Medulla oblongata (tissue), 1 donor: Measurements from ENCODE around the gene UBFD1.
"Not testable (repeated sequence)": the region's sequence is repeated elsewhere in the genome, so short reads cannot be mapped to it uniquely, and the experiment has no call there.

ENCODE experiments used
- DNase-seq: peaks from one replicate; pipeline ENCODE4 v3.0.0-alpha.2; 2015; ENCODE audit errors: extremely low spot score

The UBFD1 gene, protein sequence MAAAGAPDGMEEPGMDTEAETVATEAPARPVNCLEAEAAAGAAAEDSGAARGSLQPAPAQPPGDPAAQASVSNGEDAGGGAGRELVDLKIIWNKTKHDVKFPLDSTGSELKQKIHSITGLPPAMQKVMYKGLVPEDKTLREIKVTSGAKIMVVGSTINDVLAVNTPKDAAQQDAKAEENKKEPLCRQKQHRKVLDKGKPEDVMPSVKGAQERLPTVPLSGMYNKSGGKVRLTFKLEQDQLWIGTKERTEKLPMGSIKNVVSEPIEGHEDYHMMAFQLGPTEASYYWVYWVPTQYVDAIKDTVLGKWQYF

DNA sequence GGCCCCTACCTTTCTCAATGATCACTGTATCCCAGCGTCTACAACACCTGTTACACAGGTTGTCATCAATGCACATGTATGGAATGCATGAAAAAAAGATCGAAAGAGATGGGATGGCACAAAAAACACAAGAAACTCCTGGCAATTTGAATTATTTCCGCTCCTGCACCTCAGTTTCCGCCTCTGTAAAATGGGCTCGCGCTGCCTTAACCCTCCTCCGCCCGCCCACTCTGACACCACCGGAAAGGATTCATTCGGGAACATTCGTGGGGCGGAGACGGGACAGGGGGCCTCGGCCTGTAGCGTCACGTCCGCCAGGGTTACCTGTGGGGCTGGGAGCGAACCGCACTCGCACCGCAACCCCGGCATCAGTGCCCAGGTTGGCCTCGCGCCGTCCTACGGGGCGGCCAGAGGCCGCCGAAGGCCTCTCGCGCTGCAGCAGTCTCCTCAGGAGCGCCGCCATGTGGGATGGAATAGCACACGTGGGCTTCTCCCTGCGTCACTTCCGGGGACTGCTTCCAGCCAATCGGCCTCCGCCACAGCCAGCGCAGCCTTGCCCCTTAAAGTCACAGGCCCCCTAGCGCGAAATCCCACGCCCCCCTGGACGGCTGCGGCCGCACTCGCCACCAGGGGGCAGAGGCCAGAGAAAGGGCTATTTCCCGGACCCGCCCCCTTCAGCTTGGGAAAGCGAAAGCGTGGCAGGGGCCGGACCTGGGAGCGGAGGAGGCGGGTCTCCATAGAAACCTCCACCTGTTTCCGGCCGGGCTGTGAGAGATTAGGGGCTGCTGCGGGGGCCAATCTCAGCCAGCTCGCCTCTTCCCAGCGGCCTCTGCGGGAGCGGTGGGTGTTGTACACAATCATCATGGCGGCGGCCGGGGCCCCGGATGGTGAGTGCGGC lies at the start of gene UBFD1, which contains the start of gene EARS2:
Gene UBFD1 (plus strand): TSS at position 847 of the 898 bp plus-strand sequence. CDS start 16 bp downstream, at position 863.
Gene EARS2 (minus strand): TSS at position 470 of the 898 bp plus-strand sequence. CDS start 7 bp downstream, at position 463.
- DNase-seq: peak; percentile 98

DNA sequence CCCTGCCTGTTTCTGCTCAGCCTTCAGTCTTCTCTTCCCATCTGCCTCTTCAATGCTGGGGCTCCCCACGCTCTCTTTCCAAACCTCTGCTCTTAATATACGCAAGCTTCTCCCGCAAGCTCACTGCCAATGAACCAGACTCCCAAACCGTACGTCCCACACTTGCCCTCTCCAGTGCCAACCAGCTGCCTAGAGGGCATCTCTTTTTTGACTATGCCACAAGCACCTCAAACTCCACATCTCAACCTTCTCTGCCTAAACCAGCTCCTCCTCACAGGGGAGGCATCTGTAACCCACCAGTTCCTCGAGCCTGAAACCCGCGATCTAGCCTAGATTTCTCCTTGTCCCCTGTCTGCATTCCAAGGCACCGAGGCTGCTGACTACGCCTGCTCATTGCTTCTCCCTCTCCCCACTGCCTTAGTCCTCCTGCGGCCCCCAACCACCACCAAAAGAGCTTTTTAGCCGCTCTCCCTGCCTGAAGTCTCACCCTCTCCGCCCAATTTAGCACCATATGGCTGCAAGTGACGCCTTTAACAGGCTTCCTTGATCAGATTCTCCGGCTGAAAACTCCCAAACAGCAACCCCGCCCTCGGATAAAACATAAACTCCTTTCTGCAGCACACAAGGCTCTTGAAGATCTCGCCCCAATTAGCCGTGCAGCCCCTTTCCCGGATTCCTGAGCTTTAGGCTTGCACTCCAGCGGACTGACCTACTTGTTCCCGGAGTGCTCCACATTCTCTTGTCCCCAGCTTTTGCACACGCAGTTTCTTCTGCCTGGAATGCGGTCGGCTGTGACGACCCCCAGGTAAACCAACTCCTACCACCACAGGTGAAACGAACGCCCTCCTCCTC lies 48.7 kb upstream of the UBFD1 start:
- DNase-seq: peak; percentile 5

DNA sequence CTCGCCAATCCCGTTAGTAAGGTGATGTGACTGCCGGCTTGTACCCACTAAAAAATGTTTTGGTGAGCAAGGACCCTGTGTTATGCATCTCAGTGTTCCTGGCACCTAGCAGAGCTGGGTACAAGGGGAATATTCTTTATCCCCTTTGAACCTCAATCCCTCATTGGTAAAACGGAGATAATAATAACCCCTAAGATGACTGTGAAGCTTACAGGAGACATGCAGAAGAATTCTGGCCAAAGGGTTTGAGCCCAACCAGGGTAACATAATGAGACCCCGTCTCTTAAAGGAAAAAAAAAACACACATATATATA lies 48.1 kb upstream of the UBFD1 start:
- no peak for DNase-seq

DNA sequence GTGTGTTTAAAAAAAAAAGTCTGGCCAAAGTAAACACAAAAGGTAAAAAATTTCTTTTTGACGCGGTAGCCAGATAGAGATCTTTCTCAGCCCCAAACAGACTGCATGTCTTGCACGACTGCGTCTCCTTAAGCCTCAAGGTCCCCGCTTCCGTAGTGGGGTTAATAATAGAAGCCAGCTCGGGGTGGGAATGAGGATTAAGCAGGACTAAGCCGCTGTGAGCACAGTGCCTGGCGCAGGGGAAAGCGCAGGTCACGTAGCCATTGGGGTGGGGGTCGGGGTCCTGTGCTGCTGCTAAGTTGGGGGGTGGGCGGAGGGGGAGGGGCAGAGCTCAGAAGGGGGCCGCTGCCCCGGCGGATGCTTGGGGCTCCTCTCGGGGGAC lies 47.8 kb upstream of the UBFD1 start:
- DNase-seq: peak; percentile 34

DNA sequence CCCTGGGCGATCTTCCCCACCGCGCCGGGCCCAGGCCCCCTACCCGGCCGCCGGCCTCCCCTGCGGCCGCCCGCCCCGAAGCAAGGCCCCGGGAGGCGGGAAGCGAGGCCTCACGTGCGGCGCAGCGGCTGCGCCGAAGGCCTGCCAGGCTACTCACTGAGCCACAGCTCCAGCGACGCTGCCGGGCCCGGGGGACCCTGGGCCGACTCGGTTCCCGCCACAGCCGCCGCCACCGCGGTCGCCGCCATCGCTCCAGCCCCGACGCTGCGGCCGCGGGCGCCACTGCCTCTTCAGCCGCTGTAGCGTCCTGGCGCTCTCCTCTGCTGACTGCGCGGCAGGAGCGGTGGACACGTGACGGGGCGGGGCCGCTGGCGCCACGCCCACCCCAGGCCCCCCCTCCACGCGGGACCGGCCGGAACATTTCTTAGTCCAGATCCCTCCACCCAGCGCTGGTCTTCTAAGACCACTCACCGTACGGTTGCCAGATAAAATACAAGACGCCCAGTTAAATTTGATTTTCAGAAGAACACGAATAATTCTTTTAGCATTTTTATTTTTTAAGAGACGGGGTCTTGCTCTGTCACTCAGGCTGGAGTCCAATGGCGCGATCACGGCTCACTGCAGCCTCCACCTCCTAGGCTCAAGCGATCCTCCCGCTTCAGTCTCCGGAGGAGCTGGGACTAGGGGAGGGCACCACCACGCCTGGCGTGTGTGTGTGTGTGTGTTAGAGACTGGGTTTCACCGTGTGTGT lies 47.2 kb upstream of the UBFD1 start, which contains the start of gene GGA2:
Gene GGA2 (minus strand): TSS at position 331 of the 751 bp plus-strand sequence. CDS start 83 bp downstream, at position 248.
- peak; percentile 84 for DNase-seq

DNA sequence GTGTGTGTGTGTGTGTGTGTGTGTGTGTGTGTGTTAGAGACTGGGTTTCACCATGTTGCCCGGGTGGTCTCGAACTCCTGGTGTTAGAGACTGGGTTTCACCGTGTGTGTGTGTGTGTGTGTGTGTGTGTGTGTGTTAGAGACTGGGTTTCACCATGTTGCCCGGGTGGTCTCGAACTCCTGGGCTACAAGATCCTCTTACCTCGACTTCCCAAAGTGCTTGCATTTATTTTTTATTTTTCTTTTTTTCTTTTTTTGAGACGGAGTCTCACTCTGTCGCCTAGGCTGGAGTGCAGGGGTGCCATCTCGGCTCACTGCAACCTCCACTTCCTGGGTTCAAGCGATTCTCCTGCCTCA lies 46.6 kb upstream of the UBFD1 start:
- not testable (repeated sequence) for DNase-seq

DNA sequence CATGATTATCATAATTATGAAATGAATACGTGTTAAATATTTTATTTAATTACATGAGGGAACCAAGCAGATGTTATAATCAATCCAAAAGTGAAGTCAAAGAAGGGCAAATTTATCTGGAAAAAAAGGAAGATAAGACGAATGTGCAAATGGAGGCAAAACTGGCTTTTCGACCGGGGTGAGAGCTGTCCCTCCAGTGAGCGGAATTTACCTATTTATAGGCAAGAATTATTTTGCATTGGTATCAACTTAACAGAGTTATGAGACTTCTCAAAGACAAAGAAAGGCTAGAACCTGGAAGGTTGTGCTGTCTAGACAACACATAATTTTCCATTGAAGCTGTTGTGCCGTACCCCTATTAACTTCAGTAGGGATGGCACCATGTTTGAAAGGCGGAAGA lies 45.8 kb upstream of the UBFD1 start:
- no peak for DNase-seq

DNA sequence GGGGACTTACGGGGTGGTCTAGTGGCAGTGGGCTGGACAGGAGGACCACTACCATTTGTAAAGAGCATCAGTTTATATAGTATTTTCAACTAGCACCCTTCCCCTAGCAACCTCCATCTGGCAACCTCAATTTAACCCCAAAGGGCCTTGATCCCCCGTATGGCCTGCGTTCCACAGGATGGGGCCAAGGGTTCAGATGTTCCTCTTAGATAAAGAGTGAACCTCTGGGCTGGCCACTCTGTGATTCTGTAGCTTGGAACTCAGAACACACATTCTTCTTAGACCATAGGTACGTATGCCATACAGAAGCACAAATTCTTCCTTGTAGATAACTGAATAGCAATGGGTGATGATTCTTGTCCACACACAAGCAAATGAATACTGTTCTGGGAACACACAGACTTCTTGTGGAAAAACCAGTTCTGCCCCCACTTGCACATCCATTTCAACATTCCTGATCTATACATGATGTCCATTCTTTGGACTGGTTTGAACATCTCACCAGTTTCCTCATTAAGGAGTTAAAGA lies 45.3 kb upstream of the UBFD1 start:
- no peak for DNase-seq

DNA sequence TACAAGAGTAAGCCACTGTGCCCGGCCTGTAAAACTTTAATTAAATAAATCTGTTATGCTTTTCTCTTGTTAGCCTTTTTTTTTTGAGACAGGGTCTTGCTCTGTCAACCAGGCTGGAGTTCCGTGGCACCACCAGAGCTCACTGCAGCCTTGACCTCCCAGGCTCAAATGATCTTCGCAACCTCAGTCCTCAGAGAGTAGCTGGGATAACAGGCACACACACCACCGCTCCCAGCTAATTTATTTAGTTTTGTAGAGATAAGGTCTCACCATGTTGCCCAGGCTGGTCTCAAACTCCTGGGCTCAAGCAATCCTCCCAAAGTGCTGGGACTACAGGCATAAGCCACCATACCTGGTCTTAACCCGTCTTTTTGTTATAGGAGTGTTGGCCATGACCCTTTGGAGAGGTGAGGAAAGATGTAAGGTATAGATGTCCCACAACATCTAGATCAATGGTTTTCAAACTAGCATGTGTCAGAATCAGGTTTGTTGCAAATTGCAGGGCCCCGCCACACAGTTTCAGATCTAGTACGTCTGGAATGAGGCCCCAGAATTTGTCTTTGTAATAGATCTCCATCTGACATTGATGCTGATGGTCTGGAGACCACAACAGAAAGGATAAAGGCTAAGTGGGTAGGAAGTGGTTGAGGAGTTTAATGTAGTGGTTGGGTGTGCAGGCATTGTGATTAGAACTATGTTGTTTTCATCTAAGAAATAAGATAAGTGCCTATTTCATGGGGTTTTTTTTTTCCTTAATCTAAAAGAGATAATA lies 43.0 kb upstream of the UBFD1 start:
- no peak for DNase-seq

DNA sequence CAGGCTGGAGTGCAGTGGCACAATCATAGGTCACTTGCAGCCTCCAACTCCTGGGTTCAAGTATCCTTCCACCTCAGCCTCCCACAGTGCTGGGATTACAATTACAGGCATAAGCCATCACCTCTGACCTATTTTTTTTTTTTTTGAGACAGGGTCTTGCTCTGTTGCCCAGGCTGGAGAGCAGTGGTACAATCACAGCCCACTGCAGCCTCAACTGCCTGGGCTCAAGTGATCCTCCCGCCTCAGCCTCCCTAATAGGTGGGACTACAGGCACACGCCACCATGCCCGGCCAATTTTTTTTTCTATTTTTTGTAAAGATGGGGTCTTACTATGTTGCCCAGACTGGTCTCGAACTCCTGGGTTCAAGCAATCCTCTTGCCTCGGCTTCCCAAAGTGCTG lies 41.6 kb upstream of the UBFD1 start:
- DNase-seq: no peak

DNA sequence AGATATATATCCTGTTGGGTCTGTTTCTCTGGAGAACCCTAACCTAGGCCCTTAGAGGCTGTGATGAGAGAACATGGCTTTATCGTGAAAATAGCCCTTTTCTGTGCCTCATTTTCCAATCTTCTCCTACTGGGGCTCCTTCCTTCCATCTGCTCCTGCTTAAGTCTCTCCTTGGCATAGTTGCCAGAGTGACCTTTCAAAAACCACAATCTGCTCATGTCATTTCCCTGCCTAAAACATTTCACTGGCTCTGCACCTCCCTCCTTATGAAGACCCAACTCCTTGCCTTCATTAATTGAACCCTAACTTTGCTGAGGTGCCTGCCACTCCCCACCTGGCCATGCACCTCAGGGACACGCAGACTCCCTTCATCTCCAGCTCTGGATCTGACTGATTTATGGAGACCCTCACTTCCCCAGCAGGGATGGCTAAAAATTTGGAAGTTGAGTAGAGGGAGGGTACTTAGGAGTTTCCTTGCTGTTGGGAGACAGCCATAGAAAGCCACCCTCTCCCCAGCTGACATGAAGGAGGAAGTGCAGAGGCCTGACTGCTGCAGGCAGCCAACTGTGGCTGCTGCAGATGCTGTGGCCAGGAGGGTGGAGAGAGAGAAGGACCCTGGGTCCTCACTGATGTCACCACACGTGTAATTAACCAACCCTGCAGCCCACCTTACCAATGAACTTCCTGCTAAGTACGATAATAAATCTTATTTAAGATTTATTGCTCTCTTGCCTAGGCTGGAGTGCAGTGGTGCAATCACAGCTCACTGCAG lies 41.0 kb upstream of the UBFD1 start:
- peak; percentile 18 for DNase-seq

DNA sequence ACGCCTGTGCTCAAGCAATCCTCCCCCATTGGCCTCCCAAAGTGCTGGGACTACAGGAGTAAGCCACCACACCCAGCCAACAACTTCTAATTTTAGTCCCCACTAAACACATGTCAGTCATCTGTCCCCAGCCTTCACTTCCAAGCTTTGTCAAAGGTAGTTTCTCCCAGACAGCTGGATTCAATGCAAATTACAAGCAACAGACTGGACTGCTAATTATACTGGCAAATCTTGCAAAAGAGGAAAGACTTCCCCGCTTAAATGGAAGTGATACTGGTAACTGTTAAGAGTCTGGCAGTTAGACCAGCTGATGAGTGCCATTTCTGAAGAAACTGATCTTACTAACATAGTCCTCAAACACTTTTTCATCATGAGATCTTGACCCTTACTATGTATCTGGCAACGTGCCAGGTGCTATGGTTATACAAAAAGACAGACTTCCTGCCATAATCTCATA lies 39.1 kb upstream of the UBFD1 start:
- peak; percentile 52 for DNase-seq

DNA sequence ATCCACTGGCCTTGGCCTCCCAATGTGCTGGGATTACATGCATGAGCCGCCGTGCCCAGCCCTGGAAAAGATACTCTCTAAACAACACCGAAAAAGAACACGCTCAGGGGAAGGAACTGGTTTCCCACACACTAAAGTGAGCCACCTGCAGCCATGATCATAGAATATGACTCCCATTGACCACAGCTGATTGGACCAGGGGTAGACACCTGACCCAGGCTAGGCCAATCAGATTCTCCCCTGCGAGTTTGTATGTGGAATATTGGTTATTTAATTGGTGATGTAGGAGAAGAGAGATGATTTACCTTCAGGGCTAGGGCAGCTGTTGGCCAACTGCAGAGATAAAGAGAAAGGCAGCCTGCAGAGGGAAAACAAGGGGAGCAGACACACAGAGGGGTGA lies 38.2 kb upstream of the UBFD1 start:
- DNase-seq: no peak

DNA sequence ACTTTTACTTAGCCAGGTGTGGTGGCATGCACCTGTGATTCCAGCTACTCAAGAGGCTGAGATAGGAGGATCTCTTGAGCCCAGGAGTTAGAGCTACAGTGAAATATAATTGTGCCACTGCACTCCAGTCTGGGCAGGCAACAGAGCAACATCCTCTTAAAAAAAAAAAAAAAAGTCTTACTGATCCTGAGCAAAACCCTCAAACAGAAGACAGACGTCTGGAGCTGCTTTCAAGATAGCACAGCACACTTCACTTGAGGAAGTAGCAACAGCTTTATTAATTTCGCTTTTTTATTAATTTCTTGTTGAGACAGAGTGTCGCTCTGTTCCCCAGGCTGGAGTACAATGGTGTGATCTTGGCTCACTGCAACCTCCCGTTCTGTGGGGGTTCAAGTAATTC lies 37.0 kb upstream of the UBFD1 start:
- no peak for DNase-seq

DNA sequence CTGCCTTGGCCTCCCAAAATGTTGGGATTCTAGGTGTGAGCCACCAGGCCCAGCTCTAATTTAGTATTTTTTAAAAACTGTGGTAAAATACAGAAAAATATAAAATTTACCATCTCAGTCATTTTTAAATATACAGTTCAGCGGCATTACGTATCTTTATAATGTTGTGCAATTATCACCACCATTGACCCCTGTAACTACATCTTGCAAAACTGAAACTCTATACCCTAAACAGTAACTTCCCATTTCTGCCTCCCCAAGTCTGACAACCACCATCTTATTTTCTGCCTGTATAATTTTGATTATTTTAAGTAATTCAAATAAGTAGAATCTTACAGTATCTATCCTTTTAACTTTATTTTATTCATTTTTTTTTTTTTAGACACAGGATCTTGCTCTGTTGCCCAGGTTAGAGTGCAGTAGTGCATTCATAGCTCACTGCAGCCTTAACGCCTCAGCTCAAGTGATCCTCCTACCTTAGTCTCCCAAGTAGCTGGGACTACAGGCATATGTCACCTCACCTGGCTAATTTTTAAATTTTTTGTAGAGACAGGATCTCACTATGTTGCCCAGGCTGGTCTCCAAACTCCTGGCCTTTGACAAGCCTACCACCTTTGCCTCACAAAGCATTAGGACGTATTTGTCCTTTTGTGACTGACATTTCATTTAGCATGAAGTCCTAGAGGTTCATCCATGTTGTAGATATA lies 36.3 kb upstream of the UBFD1 start:
- DNase-seq: peak; percentile 21

DNA sequence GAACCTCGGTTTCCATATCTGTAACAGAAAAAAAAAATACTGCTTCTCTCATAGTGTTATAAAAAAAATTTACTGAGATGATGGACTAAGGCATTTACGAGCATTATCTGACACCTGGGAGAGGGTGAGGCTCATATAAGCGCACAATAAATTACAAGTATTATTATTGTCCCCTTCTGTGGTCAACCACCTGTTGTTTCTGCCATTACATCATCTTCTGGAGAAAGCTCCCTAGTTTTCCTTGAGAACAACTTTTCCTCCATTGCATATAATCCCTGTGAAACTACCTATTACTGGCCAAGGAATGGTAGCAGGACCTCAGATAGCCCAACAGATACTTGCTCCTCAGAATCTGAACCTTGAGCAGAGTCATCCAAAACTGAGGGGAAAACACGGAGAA lies 35.6 kb upstream of the UBFD1 start:
- DNase-seq: no peak

DNA sequence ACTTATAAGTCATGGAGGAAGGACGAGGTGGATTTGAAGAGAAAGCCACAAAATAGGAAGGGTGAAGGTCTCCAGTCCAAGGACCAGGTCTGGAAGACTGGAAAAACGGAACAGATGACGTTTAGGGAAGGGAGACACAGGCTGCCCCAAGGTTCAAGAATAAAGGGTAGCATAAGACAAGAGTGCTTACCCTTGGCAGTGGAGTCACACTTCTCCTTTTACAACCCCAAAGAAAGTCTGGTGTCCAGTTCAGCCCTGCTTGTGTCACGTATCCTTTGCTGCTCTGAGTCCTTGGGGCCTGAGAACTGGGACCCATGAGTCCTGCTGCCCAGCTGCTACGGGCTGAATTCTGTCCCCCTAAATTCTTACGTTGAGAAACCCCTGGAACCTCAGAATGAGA lies 34.2 kb upstream of the UBFD1 start:
- DNase-seq: peak; percentile 54

DNA sequence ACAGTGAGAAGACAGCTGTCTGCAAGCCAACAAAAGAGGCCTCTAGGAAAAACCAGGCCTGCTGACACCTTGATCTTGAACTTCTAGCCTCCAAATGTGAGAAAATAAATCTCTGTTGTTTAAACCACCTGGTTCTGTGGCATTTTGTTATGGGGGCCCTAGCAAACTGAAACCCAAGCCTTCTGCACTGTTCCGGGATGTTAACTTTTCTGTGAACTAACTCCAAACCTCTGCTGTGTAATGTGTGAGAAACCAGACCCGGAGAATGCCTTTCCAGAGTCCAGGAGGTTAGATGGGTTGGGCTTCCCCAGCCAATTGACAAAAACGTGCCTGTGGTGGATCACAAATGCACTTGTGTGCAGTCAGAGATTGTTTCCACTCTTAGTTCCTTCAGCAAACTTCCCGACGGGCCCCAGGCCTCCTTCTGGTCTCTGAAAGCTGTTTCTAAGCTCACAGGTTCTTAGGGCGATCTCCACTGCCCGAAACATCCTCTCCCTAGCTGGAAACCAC lies 33.6 kb upstream of the UBFD1 start:
- DNase-seq: no peak

DNA sequence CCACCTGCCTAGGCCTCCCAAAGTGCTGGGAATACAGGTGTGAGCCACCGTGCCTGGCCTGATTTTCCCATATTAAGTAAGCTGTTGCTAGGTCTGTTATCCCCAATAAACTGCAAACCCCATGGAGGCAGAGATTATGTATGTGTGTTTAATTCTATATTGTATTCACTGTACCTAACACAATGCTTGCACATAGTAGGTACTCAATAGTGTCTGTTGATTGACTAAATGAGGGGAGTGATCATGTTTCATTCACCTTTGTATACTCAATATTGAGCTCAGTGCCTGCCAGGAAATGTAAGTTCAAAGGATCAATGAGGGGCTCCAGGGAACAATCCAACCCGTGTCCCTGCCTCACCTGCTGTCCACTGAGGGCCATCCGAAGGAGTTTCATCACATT lies 32.6 kb upstream of the UBFD1 start:
- DNase-seq: no peak
